Osteoblast (primary cell): ENCODE measurements around the gene NREP. TPM values are rescaled to one million over a fixed set of nuclear protein-coding genes. Genes with fewer than 3 reads are reported as not detected.
"Not testable (repeated sequence)": the region's sequence is repeated elsewhere in the genome, so short reads cannot be mapped to it uniquely, and the experiment has no call there.

Experiments
- DNase-seq: peaks from one replicate; pipeline ENCODE4 v3.0.0; 2011; ENCODE audit warnings: low spot score, mixed read lengths; ENCODE audit not compliant: insufficient read length; ENCODE audit errors: missing footprints
- H2AFZ ChIP-seq: 2 replicates; pipeline ENCODE4 v1.6.0; 2011; ENCODE audit warnings: mild to moderate bottlenecking, low read length
- H3K27ac ChIP-seq: 2 replicates; pipeline ENCODE4 v1.5.1; 2011; ENCODE audit warnings: mild to moderate bottlenecking, low read depth, low read length, moderate library complexity
- H3K27me3 ChIP-seq: 2 replicates; pipeline ENCODE4 v1.6.0; 2012; ENCODE audit warnings: mild to moderate bottlenecking, control low read depth, inconsistent platforms, low read length, moderate library complexity; ENCODE audit not compliant: insufficient read depth
- H3K36me3 ChIP-seq: 2 replicates; pipeline ENCODE4 v1.5.1; 2011; ENCODE audit warnings: mild to moderate bottlenecking, low read length, control low read depth, moderate library complexity; ENCODE audit not compliant: insufficient read depth
- H3K4me1 ChIP-seq: 2 replicates; pipeline ENCODE4 v1.5.1; 2011; ENCODE audit warnings: mild to moderate bottlenecking, low read length, control low read depth, moderate library complexity; ENCODE audit not compliant: insufficient read depth
- H3K4me2 ChIP-seq: 2 replicates; pipeline ENCODE4 v1.6.0; 2011; ENCODE audit warnings: mild to moderate bottlenecking, low read length; ENCODE audit not compliant: insufficient read depth
- H3K4me3 ChIP-seq: fragments of 200-600 bp; sonication (generic); 3 replicates; pipeline ENCODE4 v1.5.1; 2012; ENCODE audit warnings: mild to moderate bottlenecking, low read length, inconsistent platforms; ENCODE audit not compliant: insufficient read depth
- H3K79me2 ChIP-seq: 2 replicates; pipeline ENCODE4 v1.6.0; 2012; ENCODE audit warnings: mild to moderate bottlenecking, low read length, control low read depth, inconsistent platforms; ENCODE audit not compliant: insufficient read depth
- H3K9me3 ChIP-seq: 2 replicates; pipeline ENCODE4 v1.5.1; 2011; ENCODE audit warnings: low read depth, low read length, control low read depth
- H4K20me1 ChIP-seq: 2 replicates; pipeline ENCODE4 v1.6.0; 2012; ENCODE audit warnings: mild to moderate bottlenecking, low read length, control low read depth; ENCODE audit not compliant: insufficient read depth
- CTCF ChIP-seq: IDR thresholded peaks from 2 replicates; pipeline ENCODE4 v1.5.1; 2011; ENCODE audit warnings: mild to moderate bottlenecking, low read depth, low read length, moderate library complexity; ENCODE audit errors: extremely low read depth
- total RNA-seq: library from RNA; depleted of rRNA; stranded (reverse); fragments of >200 nt; gene quantifications from 2 replicates; pipeline ENCODE4 v1.2.3, GENCODE V29; 2012

Gene NREP
- total RNA-seq, 1 donor: 182 TPM

GRCh38 chr5:111722140-111722539 lies 34.9 kb downstream of the NREP start:
- Histone ChIP-seq H3K27ac (no peak overlapping the region), H3K9me3 (no peaks in the 10 kb centered on the region), H3K79me2 (no peaks in the 10 kb centered on the region), H3K4me1 (no peaks in the 10 kb centered on the region), H3K4me3 (no peak overlapping the region), H3K27me3 (no peaks in the 10 kb centered on the region), H3K36me3 (peaks cover 18% of the 10 kb centered on the region), H2AFZ (no peak overlapping the region), H4K20me1 (no peaks in the 10 kb centered on the region), H3K4me2 (no peak overlapping the region)
- TF ChIP-seq CTCF: no peak
- no peak for DNase-seq

GRCh38 chr5:111720333-111720890 lies 36.6 kb downstream of the NREP start:
- no peak for TF ChIP-seq CTCF
- H3K4me3 ChIP-seq: no peak overlapping the region

GRCh38 chr5:111719773-111720172 lies 37.2 kb downstream of the NREP start:
- Histone ChIP-seq H3K79me2 (no peaks in the 10 kb centered on the region), H3K9me3 (no peaks in the 10 kb centered on the region), H3K36me3 (no peaks in the 10 kb centered on the region), H2AFZ (no peak overlapping the region), H3K4me1 (no peaks in the 10 kb centered on the region), H3K4me2 (no peak overlapping the region), H3K4me3 (no peak overlapping the region), H4K20me1 (no peaks in the 10 kb centered on the region), H3K27me3 (no peaks in the 10 kb centered on the region), H3K27ac (no peak overlapping the region)
- DNase-seq: no peak
- no peak for TF ChIP-seq CTCF

More at GRCh38 chr5:111720333-111720890, 36.6 kb downstream of the NREP start:
- peaks cover under 1% of the 10 kb centered on the region for H3K36me3 ChIP-seq
- no peaks in the 10 kb centered on the region for H3K79me2 ChIP-seq
- H3K27me3 ChIP-seq: no peaks in the 10 kb centered on the region
- no peak for DNase-seq
- no peaks in the 10 kb centered on the region for H4K20me1 ChIP-seq
- H3K9me3 ChIP-seq: no peaks in the 10 kb centered on the region
- H2AFZ ChIP-seq: no peak overlapping the region
- no peaks in the 10 kb centered on the region for H3K4me1 ChIP-seq
- H3K27ac ChIP-seq: no peak overlapping the region
- no peak overlapping the region for H3K4me2 ChIP-seq

- not testable (repeated sequence) for H4K20me1 ChIP-seq, H3K27ac ChIP-seq, H3K4me3 ChIP-seq, H3K4me1 ChIP-seq, H2AFZ ChIP-seq, H3K36me3 ChIP-seq, DNase-seq, H3K4me2 ChIP-seq, H3K27me3 ChIP-seq, H3K9me3 ChIP-seq, H3K79me2 ChIP-seq
Measured at GRCh38 chr5:111716789-111717188, 40.2 kb downstream of the NREP start.
